ENCODE results near the gene PIKFYVE.

PIKFYVE gene

GRCh38 chr2:208358758-208359631 lies 92.9 kb downstream of the PIKFYVE start:
- Histone ChIP-seq H3K27me3 (ENCODE audit: insufficient read depth, poor library complexity, severe bottlenecking) (no peaks in the 10 kb centered on the region), H3K9me3 (ENCODE audit: severe bottlenecking) (no peaks in the 10 kb centered on the region), H3K4me1 (ENCODE audit: insufficient read depth, poor library complexity, severe bottlenecking) (peaks cover 10% of the 10 kb centered on the region), H3K36me3 (ENCODE audit: low read depth) (peaks cover 24% of the 10 kb centered on the region), H3K4me3 (ENCODE audit: severe bottlenecking) (no peak overlapping the region), H3K27ac (ENCODE audit: poor library complexity, severe bottlenecking) (no peak overlapping the region)
- ATAC-seq (ENCODE audit: low read depth) (no peak), DNase-seq (ENCODE audit: low spot score) (no peak)
- no peak for TF ChIP-seq CTCF (IDR thresholded peaks at IDR 0.05; ENCODE audit: poor library complexity, severe bottlenecking)

- ATAC-seq (ENCODE audit: low read depth), result no peak
- no peak for TF ChIP-seq CTCF (IDR thresholded peaks at IDR 0.05; ENCODE audit: poor library complexity, severe bottlenecking)
- no peak overlapping the region for H3K27ac ChIP-seq (ENCODE audit: poor library complexity, severe bottlenecking)
- no peak for DNase-seq (ENCODE audit: low spot score)
- peaks cover 12% of the 10 kb centered on the region for H3K4me1 ChIP-seq (ENCODE audit: insufficient read depth, poor library complexity, severe bottlenecking)
- no peak overlapping the region for H3K4me3 ChIP-seq (ENCODE audit: severe bottlenecking)
- H3K36me3 ChIP-seq (ENCODE audit: low read depth), result peaks cover 18% of the 10 kb centered on the region
- H3K27me3 ChIP-seq (ENCODE audit: insufficient read depth, poor library complexity, severe bottlenecking), result no peaks in the 10 kb centered on the region
- H3K9me3 ChIP-seq (ENCODE audit: severe bottlenecking), result no peaks in the 10 kb centered on the region
Observed at GRCh38 chr2:208359632-208359986, 93.6 kb downstream of the PIKFYVE start.

GRCh38 chr2:208360259-208361076 lies 94.4 kb downstream of the PIKFYVE start:
- H3K4me3 ChIP-seq (ENCODE audit: severe bottlenecking), result no peak overlapping the region
- peaks cover 11% of the 10 kb centered on the region for H3K36me3 ChIP-seq (ENCODE audit: low read depth)
- peaks cover 12% of the 10 kb centered on the region for H3K4me1 ChIP-seq (ENCODE audit: insufficient read depth, poor library complexity, severe bottlenecking)

GRCh38 chr2:208361077-208361441 lies 95.0 kb downstream of the PIKFYVE start:
- Histone ChIP-seq H3K27me3 (ENCODE audit: insufficient read depth, poor library complexity, severe bottlenecking) (no peaks in the 10 kb centered on the region), H3K27ac (ENCODE audit: poor library complexity, severe bottlenecking) (no peak overlapping the region), H3K9me3 (ENCODE audit: severe bottlenecking) (no peaks in the 10 kb centered on the region), H3K4me3 (ENCODE audit: severe bottlenecking) (no peak overlapping the region), H3K4me1 (ENCODE audit: insufficient read depth, poor library complexity, severe bottlenecking) (peaks cover 12% of the 10 kb centered on the region), H3K36me3 (ENCODE audit: low read depth) (peaks cover 9% of the 10 kb centered on the region)
- no peak for ATAC-seq (ENCODE audit: low read depth)
- TF ChIP-seq CTCF (IDR thresholded peaks at IDR 0.05; ENCODE audit: poor library complexity, severe bottlenecking), result no peak
- DNase-seq (ENCODE audit: low spot score), result no peak

More at GRCh38 chr2:208360259-208361076, 94.4 kb downstream of the PIKFYVE start:
- no peak for DNase-seq (ENCODE audit: low spot score)
- no peak for TF ChIP-seq CTCF (IDR thresholded peaks at IDR 0.05; ENCODE audit: poor library complexity, severe bottlenecking)
- no peaks in the 10 kb centered on the region for H3K27me3 ChIP-seq (ENCODE audit: insufficient read depth, poor library complexity, severe bottlenecking)
- H3K9me3 ChIP-seq (ENCODE audit: severe bottlenecking), result no peaks in the 10 kb centered on the region
- no peak overlapping the region for H3K27ac ChIP-seq (ENCODE audit: poor library complexity, severe bottlenecking)
- ATAC-seq (ENCODE audit: low read depth), result no peak
